ENCODE measurements around the gene BZW2.

BZW2 gene

DNA sequence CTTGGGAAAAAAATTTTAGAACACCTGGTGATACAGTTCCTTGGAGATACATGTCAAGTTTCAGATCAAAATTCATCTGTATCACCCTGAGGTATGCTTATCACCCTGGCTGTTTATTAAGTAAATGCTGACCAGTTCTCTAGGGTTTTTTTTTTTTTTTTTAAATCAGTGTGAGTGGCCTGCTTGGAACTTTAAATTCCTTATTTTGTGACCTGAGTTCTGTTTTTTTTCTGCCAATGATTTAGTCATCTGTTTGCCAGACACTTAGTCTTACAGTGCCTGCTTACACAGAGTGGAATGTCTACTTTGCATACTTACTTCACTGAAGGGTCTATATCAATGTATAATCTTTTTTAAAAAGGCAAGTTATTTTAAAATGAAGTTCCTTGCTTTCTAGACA lies 109.4 kb downstream of the BZW2 start:
- no peak for DNase-seq
